ENCODE results near the gene CHST8.

The CHST8 gene

GRCh38 chr19:33705090-33705847, 83.5 kb downstream of the CHST8 start:
- TF ChIP-seq RAD21 (IDR thresholded peaks at IDR 0.05; ENCODE audit: low read depth) (peak; percentile 18; the same call in 1 of the 2 replicates), CREB1 (IDR thresholded peaks at IDR 0.05; ENCODE audit: low read depth) (no peak)

GRCh38 chr19:33705860-33706259, 84.1 kb downstream of the CHST8 start:
- TF ChIP-seq EGR1 (IDR thresholded peaks at IDR 0.05) (no peak), NFIC (IDR thresholded peaks at IDR 0.05) (no peak), REST (IDR thresholded peaks at IDR 0.05; ENCODE audit: low read depth) (no peak), YY1 (IDR thresholded peaks at IDR 0.05; ENCODE audit: low read depth) (no peak), RAD21 (IDR thresholded peaks at IDR 0.05; ENCODE audit: low read depth) (no peak), EP300 (IDR thresholded peaks at IDR 0.05; ENCODE audit: borderline replicate concordance) (no peak), TEAD4 (IDR thresholded peaks at IDR 0.05) (no peak), CREB1 (IDR thresholded peaks at IDR 0.05; ENCODE audit: low read depth) (no peak)

- no peak for TF ChIP-seq NFIC (IDR thresholded peaks at IDR 0.05)
- TF ChIP-seq ZBTB7A (IDR thresholded peaks at IDR 0.05; ENCODE audit: low read depth) = no peak
- no peak for TF ChIP-seq CEBPB (IDR thresholded peaks at IDR 0.05)
- TF ChIP-seq TCF12 (IDR thresholded peaks at IDR 0.05; ENCODE audit: low read depth) = no peak
- TF ChIP-seq TEAD4 (IDR thresholded peaks at IDR 0.05) = no peak
- no peak for TF ChIP-seq YY1 (IDR thresholded peaks at IDR 0.05; ENCODE audit: low read depth)
Observed at GRCh38 chr19:33706631-33707030, 84.9 kb downstream of the CHST8 start.

- no peak for TF ChIP-seq FOXM1 (IDR thresholded peaks at IDR 0.05; ENCODE audit: borderline replicate concordance, low read depth)
- no peak for TF ChIP-seq CEBPB (IDR thresholded peaks at IDR 0.05)
- TF ChIP-seq MAX (IDR thresholded peaks at IDR 0.05) = no peak
- TF ChIP-seq TCF12 (IDR thresholded peaks at IDR 0.05; ENCODE audit: low read depth) = no peak
- no peak for TF ChIP-seq REST (IDR thresholded peaks at IDR 0.05; ENCODE audit: low read depth)
- no peak for TF ChIP-seq USF1 (IDR thresholded peaks at IDR 0.05)
- TF ChIP-seq NFIC (IDR thresholded peaks at IDR 0.05) = no peak
- TF ChIP-seq CREB1 (IDR thresholded peaks at IDR 0.05; ENCODE audit: low read depth) = no peak
- no peak for TF ChIP-seq TAF1 (IDR thresholded peaks at IDR 0.05; ENCODE audit: low read depth)
- no peak for TF ChIP-seq ZBTB7A (IDR thresholded peaks at IDR 0.05; ENCODE audit: low read depth)
- no peak for TF ChIP-seq RAD21 (IDR thresholded peaks at IDR 0.05; ENCODE audit: low read depth)
- no peak for TF ChIP-seq TEAD4 (IDR thresholded peaks at IDR 0.05)
- TF ChIP-seq YY1 (IDR thresholded peaks at IDR 0.05; ENCODE audit: low read depth) = no peak
- no peak for TF ChIP-seq EGR1 (IDR thresholded peaks at IDR 0.05)
- TF ChIP-seq EP300 (IDR thresholded peaks at IDR 0.05; ENCODE audit: borderline replicate concordance) = no peak
Observed at GRCh38 chr19:33712268-33712667, 90.5 kb downstream of the CHST8 start.

GRCh38 chr19:33713194-33713593, 91.4 kb downstream of the CHST8 start:
- TF ChIP-seq CREB1 (IDR thresholded peaks at IDR 0.05; ENCODE audit: low read depth) = no peak
- no peak for TF ChIP-seq REST (IDR thresholded peaks at IDR 0.05; ENCODE audit: low read depth)
- no peak for TF ChIP-seq TEAD4 (IDR thresholded peaks at IDR 0.05)
- no peak for TF ChIP-seq NFIC (IDR thresholded peaks at IDR 0.05)
- no peak for TF ChIP-seq ZBTB7A (IDR thresholded peaks at IDR 0.05; ENCODE audit: low read depth)
- no peak for TF ChIP-seq EP300 (IDR thresholded peaks at IDR 0.05; ENCODE audit: borderline replicate concordance)
